GM12874 (cell line): ENCODE data around the gene CALHM3.

Source experiments
- TF ChIP-seq, protein P1 (sequence below): IDR thresholded peaks from 2 replicates; pipeline ENCODE4 v1.5.1; 2011; ENCODE audit warnings: low read depth, mild to moderate bottlenecking, control low read depth, low read length, moderate library complexity; ENCODE audit not compliant: insufficient read depth

Gene CALHM3

DNA sequence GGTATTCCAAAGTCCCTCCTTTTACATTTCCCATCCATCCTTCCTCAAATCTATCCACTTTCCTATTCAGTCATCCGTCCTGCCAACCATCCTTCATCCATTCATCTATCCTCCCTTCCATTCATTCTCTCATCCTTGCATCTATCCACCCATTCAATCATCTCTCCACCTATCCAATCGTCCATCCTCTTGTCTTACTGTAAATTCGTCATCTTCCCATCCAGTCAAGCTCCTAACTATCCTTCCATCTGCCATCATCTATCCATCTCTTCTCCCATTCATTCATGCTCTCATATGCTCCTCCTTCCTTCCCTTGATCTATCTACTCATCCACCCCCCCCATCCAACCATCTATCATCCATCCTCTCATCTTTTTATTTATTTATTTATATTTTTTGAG, 5.0 kb downstream of the CALHM3 start:
- TF ChIP-seq, protein P1, sequence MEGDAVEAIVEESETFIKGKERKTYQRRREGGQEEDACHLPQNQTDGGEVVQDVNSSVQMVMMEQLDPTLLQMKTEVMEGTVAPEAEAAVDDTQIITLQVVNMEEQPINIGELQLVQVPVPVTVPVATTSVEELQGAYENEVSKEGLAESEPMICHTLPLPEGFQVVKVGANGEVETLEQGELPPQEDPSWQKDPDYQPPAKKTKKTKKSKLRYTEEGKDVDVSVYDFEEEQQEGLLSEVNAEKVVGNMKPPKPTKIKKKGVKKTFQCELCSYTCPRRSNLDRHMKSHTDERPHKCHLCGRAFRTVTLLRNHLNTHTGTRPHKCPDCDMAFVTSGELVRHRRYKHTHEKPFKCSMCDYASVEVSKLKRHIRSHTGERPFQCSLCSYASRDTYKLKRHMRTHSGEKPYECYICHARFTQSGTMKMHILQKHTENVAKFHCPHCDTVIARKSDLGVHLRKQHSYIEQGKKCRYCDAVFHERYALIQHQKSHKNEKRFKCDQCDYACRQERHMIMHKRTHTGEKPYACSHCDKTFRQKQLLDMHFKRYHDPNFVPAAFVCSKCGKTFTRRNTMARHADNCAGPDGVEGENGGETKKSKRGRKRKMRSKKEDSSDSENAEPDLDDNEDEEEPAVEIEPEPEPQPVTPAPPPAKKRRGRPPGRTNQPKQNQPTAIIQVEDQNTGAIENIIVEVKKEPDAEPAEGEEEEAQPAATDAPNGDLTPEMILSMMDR = no peak

DNA sequence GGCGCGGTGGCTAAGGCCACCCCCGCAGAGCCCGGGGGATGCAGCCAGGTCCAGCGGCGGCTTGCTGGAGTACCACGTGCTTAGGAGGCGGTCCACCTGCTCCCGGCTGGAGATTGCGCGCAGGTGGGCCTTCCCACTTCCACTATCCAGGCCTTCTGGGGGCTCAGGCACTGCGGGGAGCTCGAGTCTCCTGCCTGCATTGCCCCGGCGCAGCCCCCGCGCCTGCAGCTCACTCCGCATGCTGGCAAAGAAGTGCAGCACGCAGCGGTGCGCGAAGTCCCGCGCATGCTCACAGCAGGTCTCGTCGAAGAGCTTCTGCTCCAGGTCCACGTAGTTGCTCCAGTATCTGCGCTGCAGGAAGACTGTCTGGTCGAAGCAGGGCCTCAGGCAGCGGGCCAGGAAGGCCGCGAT, 5.8 kb downstream of the CALHM3 start:
- TF ChIP-seq, protein P1 = no peak

DNA sequence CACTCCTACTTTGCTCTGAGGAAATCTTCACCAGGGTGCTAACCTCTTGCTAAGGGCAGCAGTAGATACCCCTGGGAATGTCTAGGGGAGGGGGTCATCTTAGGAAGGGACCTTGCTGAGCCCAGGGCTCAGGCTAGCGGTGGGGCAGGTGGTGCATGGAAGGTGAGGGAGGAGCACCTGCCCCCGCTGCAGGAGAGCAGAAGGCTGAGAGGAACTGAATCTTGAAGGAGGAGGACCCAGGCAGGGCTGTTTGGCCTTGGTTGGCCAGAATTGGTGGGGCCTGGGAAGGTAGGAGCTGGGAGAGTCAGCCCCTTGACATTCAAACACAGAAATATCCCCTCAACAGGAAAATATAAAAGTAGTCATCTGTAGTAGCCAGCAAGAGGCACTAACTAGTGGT, 7.0 kb downstream of the CALHM3 start:
- TF ChIP-seq, protein P1 = no peak

DNA sequence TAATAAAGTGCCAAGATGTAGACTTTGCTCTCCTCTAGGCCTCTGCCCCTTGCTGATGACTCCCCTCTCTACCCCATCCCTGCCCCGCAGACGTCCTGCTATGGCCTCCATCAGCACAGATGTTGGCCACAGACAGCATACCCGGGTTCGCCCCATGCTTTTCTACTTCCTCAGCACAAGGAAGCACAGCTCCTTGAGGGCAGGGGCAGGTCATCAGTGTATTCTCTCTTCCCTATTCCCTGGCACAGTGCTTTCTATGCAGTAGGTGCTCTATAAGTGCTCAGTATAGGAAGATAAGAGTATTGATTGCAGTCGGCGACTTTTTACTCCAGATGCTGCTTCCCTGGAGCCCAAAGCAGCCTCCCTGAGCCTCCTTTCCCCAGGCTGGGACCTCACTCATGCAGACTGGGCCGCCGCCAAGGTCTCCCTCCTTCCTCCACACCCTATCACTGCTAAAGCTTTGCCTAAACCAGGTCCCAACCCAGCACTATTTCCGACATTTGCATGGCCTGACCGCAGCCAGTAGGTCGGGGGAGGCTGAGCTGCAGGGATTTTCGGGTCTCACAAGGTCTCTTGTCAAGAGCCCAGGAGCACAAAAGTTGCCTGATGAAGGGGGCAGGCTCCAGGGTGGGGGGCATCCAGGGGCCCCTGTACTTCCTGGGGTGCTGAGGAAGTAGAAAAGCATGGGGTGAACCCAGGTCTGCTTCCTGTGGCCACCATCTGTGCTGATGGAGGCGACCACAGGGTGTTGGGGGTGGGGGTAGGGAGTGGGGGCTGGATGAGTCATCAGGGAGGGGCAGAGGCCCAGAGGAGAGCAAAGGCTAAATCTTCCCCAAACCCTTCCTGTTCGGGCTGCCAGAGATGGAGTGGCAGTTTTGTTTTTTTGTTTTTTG, 8.0 kb downstream of the CALHM3 start:
- TF ChIP-seq, protein P1 = no peak

DNA sequence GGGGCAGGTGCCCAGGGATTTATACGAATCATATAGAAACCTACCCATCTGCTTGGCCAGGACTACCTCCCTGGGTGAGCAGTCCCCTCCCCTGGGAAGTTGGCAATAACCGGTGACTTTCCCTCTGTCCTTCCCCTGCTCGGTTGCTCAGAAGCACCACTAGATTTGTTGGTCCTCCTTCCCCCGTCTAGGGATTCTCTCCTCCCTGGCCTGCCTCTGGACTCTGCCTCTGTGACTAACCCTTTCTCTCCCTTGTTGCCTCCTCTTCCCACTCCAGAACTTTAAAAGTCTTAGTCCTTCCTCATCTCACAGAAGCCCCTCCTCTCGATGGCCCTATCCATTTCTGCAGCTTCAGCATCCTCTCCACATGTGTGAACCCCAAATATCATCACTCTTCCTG, 9.8 kb downstream of the CALHM3 start:
- TF ChIP-seq, protein P1 = no peak

DNA sequence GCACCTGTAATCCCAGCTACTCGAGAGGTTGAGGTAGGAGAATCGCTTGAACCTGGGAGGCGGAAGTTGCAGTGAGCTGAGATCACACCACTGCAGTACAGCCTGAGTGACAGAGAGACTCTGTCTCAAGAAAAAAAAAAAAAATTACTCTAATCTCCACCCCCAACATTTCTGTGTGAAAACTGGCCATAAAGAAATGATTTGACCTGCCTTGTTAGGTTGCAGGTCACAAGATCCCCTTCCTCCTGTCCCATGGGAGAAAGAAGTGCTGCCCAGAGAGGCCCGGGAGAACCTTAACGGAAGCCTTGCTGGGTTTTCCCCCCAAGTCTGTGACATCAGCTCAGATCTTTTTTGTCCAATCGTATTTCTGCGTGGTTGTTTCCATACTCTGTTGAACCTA, 11.6 kb downstream of the CALHM3 start:
- TF ChIP-seq, protein P1 = no peak

DNA sequence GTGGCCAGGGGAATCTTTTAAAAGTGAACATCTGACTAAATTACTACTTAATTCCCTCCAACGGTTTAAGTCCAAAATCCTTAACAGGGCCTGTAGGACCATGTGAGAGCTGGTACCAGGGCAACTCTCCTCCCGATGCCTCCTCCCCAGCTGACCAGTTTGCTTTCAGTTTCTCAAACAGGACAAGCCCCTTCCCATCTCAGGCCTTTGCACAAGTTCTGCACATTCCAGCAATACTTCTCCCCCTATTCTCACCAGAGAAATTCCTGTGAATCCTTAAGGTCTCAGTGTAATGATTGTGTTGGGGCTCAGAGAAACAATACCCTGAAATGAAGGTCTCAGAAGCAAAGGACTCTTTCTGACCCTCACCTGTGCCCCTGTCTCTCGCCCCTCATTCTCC, 12.3 kb downstream of the CALHM3 start:
- TF ChIP-seq, protein P1 = no peak
